Measurements from ENCODE around the gene THRB. TPM values are rescaled to one million over a fixed set of nuclear protein-coding genes. Genes with fewer than 3 reads are reported as not detected.

THRB gene
- total RNA-seq, 2 donors from 2014 or later, result 0.24 to 0.26 TPM

DNA sequence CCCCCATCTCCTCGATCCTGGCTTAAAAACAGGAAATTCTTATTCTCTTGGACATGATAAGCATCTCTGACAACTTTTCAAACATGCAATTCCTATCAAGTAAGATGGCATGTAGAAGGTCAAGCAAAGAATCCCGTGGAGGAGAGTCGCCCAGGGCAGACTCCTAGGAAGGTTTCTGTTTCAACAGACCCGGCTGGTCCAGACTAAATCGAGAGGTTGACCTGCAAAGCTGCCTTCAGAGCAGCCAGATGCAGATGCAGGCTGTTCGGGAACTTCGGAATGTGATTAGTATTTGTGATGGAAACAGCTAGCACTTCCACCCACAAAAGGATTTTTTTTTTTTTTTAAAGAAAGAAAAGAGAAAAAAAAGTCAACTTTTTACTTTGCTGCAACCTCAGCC lies 332.8 kb downstream of the THRB start:
- H3K27me3 ChIP-seq (ENCODE audit: control insufficient read depth, insufficient read depth, low read length, poor library complexity, severe bottlenecking), result no peaks in the 10 kb centered on the region
- H3K9ac ChIP-seq (ENCODE audit: extremely low read depth, low read length, poor library complexity, severe bottlenecking), result no peak overlapping the region
- peaks cover 2% of the 10 kb centered on the region for H3K27me3 Mint-ChIP-seq (ENCODE audit: insufficient read depth)
- H3K36me3 ChIP-seq (ENCODE audit: control insufficient read depth, insufficient read depth, low read length), result no peaks in the 10 kb centered on the region
- H3K27ac Mint-ChIP-seq, result no peak overlapping the region
- TF ChIP-seq, protein P1, sequence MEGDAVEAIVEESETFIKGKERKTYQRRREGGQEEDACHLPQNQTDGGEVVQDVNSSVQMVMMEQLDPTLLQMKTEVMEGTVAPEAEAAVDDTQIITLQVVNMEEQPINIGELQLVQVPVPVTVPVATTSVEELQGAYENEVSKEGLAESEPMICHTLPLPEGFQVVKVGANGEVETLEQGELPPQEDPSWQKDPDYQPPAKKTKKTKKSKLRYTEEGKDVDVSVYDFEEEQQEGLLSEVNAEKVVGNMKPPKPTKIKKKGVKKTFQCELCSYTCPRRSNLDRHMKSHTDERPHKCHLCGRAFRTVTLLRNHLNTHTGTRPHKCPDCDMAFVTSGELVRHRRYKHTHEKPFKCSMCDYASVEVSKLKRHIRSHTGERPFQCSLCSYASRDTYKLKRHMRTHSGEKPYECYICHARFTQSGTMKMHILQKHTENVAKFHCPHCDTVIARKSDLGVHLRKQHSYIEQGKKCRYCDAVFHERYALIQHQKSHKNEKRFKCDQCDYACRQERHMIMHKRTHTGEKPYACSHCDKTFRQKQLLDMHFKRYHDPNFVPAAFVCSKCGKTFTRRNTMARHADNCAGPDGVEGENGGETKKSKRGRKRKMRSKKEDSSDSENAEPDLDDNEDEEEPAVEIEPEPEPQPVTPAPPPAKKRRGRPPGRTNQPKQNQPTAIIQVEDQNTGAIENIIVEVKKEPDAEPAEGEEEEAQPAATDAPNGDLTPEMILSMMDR (conservative IDR thresholded peaks at IDR 0.05), result no peak
- H3K9me3 ChIP-seq (ENCODE audit: control insufficient read depth, low read length), result no peaks in the 10 kb centered on the region
- H3K27ac ChIP-seq (ENCODE audit: low read depth, low read length), result no peak overlapping the region
- no peak for DNase-seq
- H3K4me3 Mint-ChIP-seq, result no peak overlapping the region
- H3K4me1 Mint-ChIP-seq, result no peaks in the 10 kb centered on the region
- H3K4me1 ChIP-seq (ENCODE audit: control insufficient read depth, insufficient read depth, low read length), result no peaks in the 10 kb centered on the region
- H3K36me3 Mint-ChIP-seq (ENCODE audit: low read depth), result no peaks in the 10 kb centered on the region
- H3K9me3 Mint-ChIP-seq, result no peaks in the 10 kb centered on the region
- 67 to 69% methylated on average over 4 to 6 of the region's 7 CpGs for WGBS, 2 experiments (ENCODE audit: insufficient coverage in 1 of 2, insufficient read length in 1 of 2)
- no peak overlapping the region for H3K4me3 ChIP-seq (ENCODE audit: low read length)

DNA sequence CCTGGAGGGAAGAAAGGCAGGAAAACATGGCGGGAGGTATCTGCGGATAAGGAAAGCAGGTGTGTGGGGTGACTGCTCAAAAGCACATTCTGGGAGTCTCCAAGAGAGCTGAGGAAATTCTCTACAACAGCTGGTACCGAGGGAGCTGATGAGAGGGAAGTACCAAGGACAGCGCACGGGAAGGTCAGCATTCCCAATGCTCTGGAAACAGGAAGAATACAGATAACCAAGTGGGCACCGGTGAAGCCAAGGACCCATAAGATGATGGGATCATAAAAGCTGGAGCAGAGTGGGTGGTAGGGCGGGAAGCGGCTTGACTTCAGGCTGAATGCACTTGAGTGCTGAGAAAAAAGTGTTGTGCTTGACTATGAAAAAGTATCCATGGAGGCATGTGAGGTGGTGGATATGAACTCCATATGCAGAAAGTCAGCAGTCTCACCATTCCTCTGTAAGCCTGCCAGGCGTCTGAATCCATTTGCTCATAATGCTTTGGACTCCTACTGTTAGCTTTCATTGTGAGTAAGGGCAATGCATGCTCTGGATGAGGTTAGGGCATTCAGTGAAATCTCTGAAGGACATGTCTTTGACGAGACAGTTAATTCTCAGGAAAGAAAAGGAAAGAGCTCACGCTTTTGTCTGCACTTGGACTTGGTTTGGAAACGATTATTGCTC lies 334.1 kb downstream of the THRB start:
- Mint-ChIP-seq H3K9me3 (no peaks in the 10 kb centered on the region), H3K4me1 (no peaks in the 10 kb centered on the region), H3K27me3 (ENCODE audit: insufficient read depth) (peaks cover 2% of the 10 kb centered on the region), H3K27ac (no peak overlapping the region), H3K4me3 (no peak overlapping the region), H3K36me3 (ENCODE audit: low read depth) (no peaks in the 10 kb centered on the region)
- peak overlapping the region; percentile 30 for H3K27ac ChIP-seq (ENCODE audit: low read depth, low read length)
- WGBS, 2 experiments (ENCODE audit: insufficient coverage in 1 of 2, insufficient read length in 1 of 2), result 71 to 78% methylated on average over 6 to 12 of the region's 12 CpGs
- DNase-seq, result peak; percentile 85
- H3K4me1 ChIP-seq (ENCODE audit: control insufficient read depth, insufficient read depth, low read length), result no peaks in the 10 kb centered on the region
- H3K9me3 ChIP-seq (ENCODE audit: control insufficient read depth, low read length), result no peaks in the 10 kb centered on the region
- TF ChIP-seq, protein P1 (conservative IDR thresholded peaks at IDR 0.05), result no peak
- peaks cover 11% of the 10 kb centered on the region for H3K27me3 ChIP-seq (ENCODE audit: control insufficient read depth, insufficient read depth, low read length, poor library complexity, severe bottlenecking)
- no peak overlapping the region for H3K9ac ChIP-seq (ENCODE audit: extremely low read depth, low read length, poor library complexity, severe bottlenecking)
- H3K4me3 ChIP-seq (ENCODE audit: low read length), result no peak overlapping the region
- no peaks in the 10 kb centered on the region for H3K36me3 ChIP-seq (ENCODE audit: control insufficient read depth, insufficient read depth, low read length)

DNA sequence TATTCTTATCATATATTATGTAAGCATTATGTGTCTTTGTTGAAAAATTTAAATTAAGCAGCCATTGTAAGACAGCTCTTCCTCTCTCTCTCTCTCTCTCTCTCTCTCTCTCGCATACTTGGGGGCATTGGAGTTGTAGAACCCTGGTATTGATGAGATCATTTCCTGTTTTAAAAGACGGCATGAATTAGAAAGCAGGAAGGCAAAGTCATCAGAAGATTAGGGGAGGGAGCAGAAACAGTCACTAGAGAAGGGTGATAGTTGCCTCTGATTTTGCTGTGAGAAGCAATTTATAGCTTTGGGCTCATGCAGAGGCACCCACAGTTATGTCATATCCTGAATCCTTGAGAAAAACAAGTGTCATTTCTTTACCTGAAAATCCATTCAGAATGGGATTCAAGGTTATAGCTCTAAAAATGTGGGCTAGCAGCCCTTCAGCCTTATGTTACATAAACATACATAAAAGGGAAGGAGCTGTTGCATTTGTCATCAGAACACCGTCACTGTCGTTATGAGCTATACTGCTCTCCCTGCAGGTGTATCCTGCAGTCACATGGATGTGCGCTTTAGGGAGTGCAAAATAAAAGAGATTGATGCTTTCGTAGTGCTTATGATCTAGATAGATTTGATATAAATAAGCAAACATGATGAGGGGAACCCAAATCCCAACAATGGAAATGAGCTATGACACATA lies 335.7 kb downstream of the THRB start:
- peaks cover 28% of the 10 kb centered on the region for H3K27me3 ChIP-seq (ENCODE audit: control insufficient read depth, insufficient read depth, low read length, poor library complexity, severe bottlenecking)
- Mint-ChIP-seq H3K36me3 (ENCODE audit: low read depth) (no peaks in the 10 kb centered on the region), H3K27ac (no peak overlapping the region), H3K27me3 (ENCODE audit: insufficient read depth) (peaks cover 7% of the 10 kb centered on the region), H3K9me3 (no peaks in the 10 kb centered on the region), H3K4me1 (no peaks in the 10 kb centered on the region), H3K4me3 (no peak overlapping the region)
- whole genome bisulfite sequencing, 2 experiments (ENCODE audit: insufficient coverage in 1 of 2, insufficient read length in 1 of 2), result 86 to 90% methylated on average over 5 to 6 of the region's 6 CpGs
- no peaks in the 10 kb centered on the region for H3K4me1 ChIP-seq (ENCODE audit: control insufficient read depth, insufficient read depth, low read length)
- no peaks in the 10 kb centered on the region for H3K9me3 ChIP-seq (ENCODE audit: control insufficient read depth, low read length)
- no peak overlapping the region for H3K4me3 ChIP-seq (ENCODE audit: low read length)
- no peaks in the 10 kb centered on the region for H3K36me3 ChIP-seq (ENCODE audit: control insufficient read depth, insufficient read depth, low read length)
- DNase-seq, result no peak
- no peak overlapping the region for H3K9ac ChIP-seq (ENCODE audit: extremely low read depth, low read length, poor library complexity, severe bottlenecking)
- H3K27ac ChIP-seq (ENCODE audit: low read depth, low read length), result no peak overlapping the region
- TF ChIP-seq, protein P1 (conservative IDR thresholded peaks at IDR 0.05), result no peak
